Activated CD4-positive, alpha-beta memory T cell treated with anti-CD3 and anti-CD28 coated beads, Interleukin-2, amount 10 ng/mL, durations not matched to agents 7 days and 5 days (primary cell): Measurements from ENCODE around the gene STOM. TPM values are rescaled to one million over a fixed set of nuclear protein-coding genes. Genes with fewer than 3 reads are reported as not detected.

Source experiments
- CTCF ChIA-PET: fragments of 350-600 bp; sonication (Branson Sonifier 250); formaldehyde crosslinking; loops from one replicate; lab custom pipeline; 2021; ENCODE audit warnings: antibody characterized with exemption, inconsistent platforms; lab: Charles Lee
- POLR2A ChIA-PET: fragments of 350-600 bp; sonication (Branson Sonifier 250); formaldehyde crosslinking; loops from one replicate; lab custom pipeline; 2021; ENCODE audit warnings: antibody characterized with exemption; lab: Charles Lee
- DNase-seq: peaks from one replicate; pipeline ENCODE4 v3.0.0-alpha.2; 2020
- H3K27ac Mint-ChIP-seq: one replicate; pipeline ENCODE4 v1.8.0; 2021; ENCODE audit warnings: mild to moderate bottlenecking, mixed read lengths
- H3K27me3 Mint-ChIP-seq: one replicate; pipeline ENCODE4 v1.8.0; 2021; ENCODE audit warnings: mixed read lengths
- H3K36me3 Mint-ChIP-seq: one replicate; pipeline ENCODE4 v1.8.0; 2021; ENCODE audit warnings: low read depth, mixed read lengths
- H3K4me1 Mint-ChIP-seq: one replicate; pipeline ENCODE4 v1.8.0; 2021; ENCODE audit warnings: mixed read lengths
- H3K4me3 Mint-ChIP-seq: one replicate; pipeline ENCODE4 v1.8.0; 2021; ENCODE audit warnings: mild to moderate bottlenecking, mixed read lengths
- H3K9me3 Mint-ChIP-seq: one replicate; pipeline ENCODE4 v1.8.0; 2021; ENCODE audit warnings: mixed read lengths
- total RNA-seq, 2 experiments: library from RNA; stranded (reverse); gene quantifications; one replicate each; pipeline ENCODE4 v1.2.3, GENCODE V29; 2021

STOM gene
- total RNA-seq, 2 experiments from 2014 or later, result 101 to 104 TPM

DNA sequence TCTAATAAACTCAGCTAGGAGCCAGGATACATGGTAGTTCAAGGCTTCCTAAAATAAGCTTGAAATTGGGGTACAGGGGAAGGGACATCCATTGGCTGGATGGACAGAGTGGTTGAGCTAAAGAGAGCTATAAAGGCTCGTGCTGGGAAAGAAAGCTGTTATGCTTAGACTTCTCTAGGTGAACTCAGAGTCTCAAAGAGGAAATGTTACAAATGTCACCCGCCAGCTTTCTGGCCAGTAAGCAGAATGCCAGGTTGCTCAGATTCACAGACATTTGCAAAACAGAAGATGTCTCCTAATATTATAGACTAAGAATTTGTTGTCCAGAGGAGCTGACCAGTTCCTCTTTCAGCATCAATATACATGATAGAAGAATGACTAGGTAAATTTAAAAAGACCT is 30.6 kb downstream of the STOM start:
- ChIA-PET CTCF (interaction anchor here (1.0 to 5.0 kb wide), 3 partner anchors 19 to 59 kb away, joined by 3 to 34 read pairs (median 4); no protein-coding TSS in a partner anchor), POLR2A (interaction anchor here (1.1 kb wide), 1 partner anchor 30 kb away, joined by 3 read pairs; no protein-coding TSS in a partner anchor)
- no peaks in the 10 kb centered on the region for H3K9me3 Mint-ChIP-seq
- H3K36me3 Mint-ChIP-seq, result peaks cover 52% of the 10 kb centered on the region
- H3K4me1 Mint-ChIP-seq, result peaks cover 18% of the 10 kb centered on the region
- no peak for DNase-seq
- no peaks in the 10 kb centered on the region for H3K27me3 Mint-ChIP-seq
- H3K27ac Mint-ChIP-seq, result no peak overlapping the region
- H3K4me3 Mint-ChIP-seq, result no peak overlapping the region

DNA sequence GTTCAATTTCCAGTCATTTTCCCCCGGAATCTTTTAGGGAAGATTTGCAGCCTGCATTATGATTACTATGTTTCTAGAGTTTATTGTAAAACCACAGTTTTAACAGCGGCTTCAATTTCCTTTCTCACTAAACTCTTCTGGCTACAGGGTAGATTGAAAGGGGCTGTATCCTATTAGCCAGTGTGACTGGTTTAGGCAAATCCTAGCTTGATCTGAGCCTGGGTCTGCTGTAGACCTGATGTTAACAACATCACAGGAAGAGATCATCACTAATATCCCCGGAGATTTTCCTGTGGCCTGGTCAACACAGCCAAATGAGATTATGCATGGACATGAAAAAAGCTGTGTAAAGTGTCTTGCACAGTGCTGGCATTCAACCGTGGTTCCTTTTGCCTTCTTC is 33.4 kb downstream of the STOM start:
- H3K4me1 Mint-ChIP-seq, result peaks cover 10% of the 10 kb centered on the region
- H3K36me3 Mint-ChIP-seq, result peaks cover 38% of the 10 kb centered on the region
- H3K27ac Mint-ChIP-seq, result no peak overlapping the region
- CTCF ChIA-PET, result interaction anchor here (1.3 kb wide), 1 partner anchor 17 kb away, joined by 4 read pairs; no protein-coding TSS in a partner anchor
- no peak overlapping the region for H3K4me3 Mint-ChIP-seq
- DNase-seq, result no peak
- no peaks in the 10 kb centered on the region for H3K27me3 Mint-ChIP-seq
- POLR2A ChIA-PET, result interaction anchor here (1.6 kb wide), 1 partner anchor 18 kb away, joined by 6 read pairs; no protein-coding TSS in a partner anchor
- H3K9me3 Mint-ChIP-seq, result no peaks in the 10 kb centered on the region

DNA sequence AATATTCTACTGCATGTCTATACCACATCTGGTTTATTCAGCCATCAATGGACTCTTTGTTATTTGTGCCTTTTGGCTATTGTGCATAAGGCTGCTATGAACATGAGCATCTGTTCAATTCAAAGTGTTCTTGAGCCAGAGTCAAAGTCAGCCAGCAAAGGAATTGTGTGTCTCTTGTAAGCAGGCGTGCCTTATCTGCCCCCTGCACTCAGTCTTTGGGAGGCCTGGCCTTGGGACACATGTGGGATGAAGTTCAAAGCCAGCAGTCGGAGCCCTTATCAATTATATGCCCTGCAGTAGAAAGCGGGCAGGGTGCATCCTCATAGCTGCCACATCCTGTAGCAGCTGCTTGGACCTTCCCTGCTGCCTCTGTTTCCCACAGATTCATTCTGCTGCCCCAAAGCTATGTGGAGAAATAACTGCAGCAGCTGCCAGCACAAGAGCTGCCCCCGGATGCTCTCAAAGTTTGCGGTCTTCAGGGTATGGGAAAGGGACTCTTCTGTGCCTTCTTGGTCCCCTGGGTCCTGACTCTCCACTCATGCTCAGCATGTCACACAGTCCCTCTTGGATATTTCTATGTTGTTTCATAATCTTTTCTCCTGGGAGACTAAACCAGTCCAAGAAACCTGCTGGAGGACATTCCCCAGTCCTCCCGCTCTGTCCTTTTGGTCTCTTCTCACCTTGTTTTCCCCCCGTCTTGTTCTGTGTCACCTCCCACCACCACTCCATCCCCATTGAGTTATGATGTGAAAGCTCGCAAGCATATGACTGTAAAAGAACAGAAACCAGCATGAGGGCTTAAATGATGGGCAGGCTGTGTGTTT is 35.9 kb downstream of the STOM start:
- ChIA-PET CTCF (interaction anchor here (1.3 kb wide), 1 partner anchor 14 kb away, joined by 5 read pairs; no protein-coding TSS in a partner anchor), POLR2A (no interaction called here)
- Mint-ChIP-seq H3K9me3 (no peaks in the 10 kb centered on the region), H3K27ac (no peak overlapping the region), H3K27me3 (no peaks in the 10 kb centered on the region), H3K36me3 (peaks cover 27% of the 10 kb centered on the region), H3K4me1 (no peaks in the 10 kb centered on the region), H3K4me3 (no peak overlapping the region)
- DNase-seq, result no peak

DNA sequence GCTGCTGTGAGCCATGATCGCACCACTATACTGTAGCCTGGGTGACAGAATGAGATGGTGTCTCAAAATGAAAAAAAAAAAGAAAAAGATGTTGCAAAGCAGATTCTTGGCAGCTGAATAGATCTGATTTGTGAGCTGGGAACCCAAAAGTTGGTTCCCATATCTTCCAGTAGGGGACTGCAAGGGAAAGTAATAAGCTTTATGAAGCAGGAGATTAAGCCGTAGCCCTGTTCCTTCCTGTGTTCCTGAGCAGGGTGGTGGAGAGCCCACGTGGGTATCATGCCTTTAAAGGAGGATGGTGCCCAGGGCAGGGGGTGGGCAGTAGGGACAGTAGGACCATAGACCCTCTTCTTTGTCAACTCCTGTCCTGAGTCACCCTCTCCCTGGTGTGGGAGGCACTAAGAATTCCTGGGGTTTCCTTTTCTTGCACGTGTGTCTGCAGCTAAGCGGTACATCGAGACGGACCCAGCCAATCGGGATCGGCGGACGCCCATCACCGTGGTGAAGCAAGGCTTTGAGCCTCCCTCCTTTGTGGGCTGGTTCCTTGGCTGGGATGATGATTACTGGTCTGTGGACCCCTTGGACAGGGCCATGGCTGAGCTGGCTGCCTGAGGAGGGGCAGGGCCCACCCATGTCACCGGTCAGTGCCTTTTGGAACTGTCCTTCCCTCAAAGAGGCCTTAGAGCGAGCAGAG is 37.9 kb downstream of the STOM start:
- H3K36me3 Mint-ChIP-seq, result peaks cover 18% of the 10 kb centered on the region
- POLR2A ChIA-PET, result interaction anchor here (1.0 kb wide), 1 partner anchor 11 kb away, joined by 3 read pairs; no protein-coding TSS in a partner anchor
- H3K4me3 Mint-ChIP-seq, result no peak overlapping the region
- H3K27ac Mint-ChIP-seq, result no peak overlapping the region
- no peak for DNase-seq
- CTCF ChIA-PET, result interaction anchor here (1.4 kb wide), 2 partner anchors 13 to 18 kb away, joined by 3 read pairs; no protein-coding TSS in a partner anchor
- H3K9me3 Mint-ChIP-seq, result no peaks in the 10 kb centered on the region
- H3K4me1 Mint-ChIP-seq, result no peaks in the 10 kb centered on the region
- no peaks in the 10 kb centered on the region for H3K27me3 Mint-ChIP-seq

DNA sequence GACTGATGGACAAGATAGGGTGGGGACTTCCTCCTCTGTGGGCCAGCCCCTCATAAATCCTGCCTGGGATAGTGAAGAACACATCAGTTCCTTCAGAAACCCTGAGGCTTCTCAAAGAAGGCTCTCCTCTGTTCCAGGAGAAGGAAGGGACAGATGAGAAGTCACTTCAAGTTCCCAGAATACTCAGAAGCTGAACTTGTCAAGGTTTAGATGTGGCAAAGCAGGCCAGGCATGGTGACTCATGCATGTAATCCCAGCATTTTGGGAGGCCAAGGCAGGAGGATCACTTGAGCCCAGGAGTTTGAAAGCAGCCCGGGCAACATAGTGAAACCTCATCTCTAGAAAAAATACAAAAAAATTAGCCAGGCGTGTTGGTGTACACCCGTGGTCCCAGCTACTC is 38.5 kb downstream of the STOM start:
- H3K9me3 Mint-ChIP-seq, result no peaks in the 10 kb centered on the region
- H3K4me1 Mint-ChIP-seq, result no peaks in the 10 kb centered on the region
- H3K27me3 Mint-ChIP-seq, result no peaks in the 10 kb centered on the region
- H3K27ac Mint-ChIP-seq, result no peak overlapping the region
- no peak overlapping the region for H3K4me3 Mint-ChIP-seq
- H3K36me3 Mint-ChIP-seq, result peaks cover 12% of the 10 kb centered on the region
- ChIA-PET POLR2A (no interaction called here), CTCF (interaction anchor here (1.4 kb wide), 2 partner anchors 12 to 19 kb away, joined by 3 read pairs; no protein-coding TSS in a partner anchor)
- no peak for DNase-seq

DNA sequence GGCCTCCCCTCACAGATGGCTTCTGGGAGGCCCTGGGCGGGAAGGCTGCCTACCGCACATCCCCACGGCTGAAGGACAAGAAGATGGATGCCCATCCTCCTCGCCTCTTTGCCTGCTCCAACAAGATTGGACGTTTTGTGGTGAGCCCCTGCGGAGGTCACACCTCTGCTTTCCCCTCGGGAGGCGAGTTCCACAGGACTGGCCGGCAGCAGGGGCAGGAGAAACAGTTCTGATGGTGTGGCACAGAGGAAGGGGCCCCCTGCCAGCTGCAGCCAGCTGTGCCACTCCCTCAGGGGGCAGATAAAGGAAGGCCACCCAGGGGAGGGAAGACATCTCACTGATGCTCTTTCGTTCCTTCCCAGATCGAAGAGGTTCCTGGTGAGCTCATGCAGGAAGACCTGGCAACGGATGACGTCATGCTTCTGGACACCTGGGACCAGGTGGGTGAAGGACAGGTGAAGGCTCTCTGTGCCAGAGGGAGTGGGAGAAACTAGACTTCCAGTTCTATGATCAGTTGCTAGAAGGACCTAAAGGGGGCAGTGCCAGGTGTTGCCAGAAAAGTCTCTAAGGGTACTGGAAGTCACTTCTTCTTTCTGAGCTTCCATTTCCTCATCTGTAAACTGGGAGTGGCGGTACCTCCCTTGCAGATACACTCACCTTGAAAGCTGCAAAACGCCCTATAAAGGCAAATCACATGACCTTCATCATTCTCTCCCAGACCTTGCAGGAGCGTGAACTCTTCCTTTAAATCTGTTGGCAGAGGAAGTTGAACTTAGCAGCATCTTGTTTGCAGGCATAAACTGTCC is 41.0 kb downstream of the STOM start:
- DNase-seq, result no peak
- CTCF ChIA-PET, result interaction anchor here (2.2 kb wide), 1 partner anchor 9 kb away, joined by 14 read pairs; no protein-coding TSS in a partner anchor
- Mint-ChIP-seq H3K36me3 (peaks cover 7% of the 10 kb centered on the region), H3K27ac (no peak overlapping the region), H3K4me1 (peaks cover 10% of the 10 kb centered on the region), H3K27me3 (no peaks in the 10 kb centered on the region), H3K9me3 (no peaks in the 10 kb centered on the region), H3K4me3 (no peak overlapping the region)
- POLR2A ChIA-PET, result no interaction called here

DNA sequence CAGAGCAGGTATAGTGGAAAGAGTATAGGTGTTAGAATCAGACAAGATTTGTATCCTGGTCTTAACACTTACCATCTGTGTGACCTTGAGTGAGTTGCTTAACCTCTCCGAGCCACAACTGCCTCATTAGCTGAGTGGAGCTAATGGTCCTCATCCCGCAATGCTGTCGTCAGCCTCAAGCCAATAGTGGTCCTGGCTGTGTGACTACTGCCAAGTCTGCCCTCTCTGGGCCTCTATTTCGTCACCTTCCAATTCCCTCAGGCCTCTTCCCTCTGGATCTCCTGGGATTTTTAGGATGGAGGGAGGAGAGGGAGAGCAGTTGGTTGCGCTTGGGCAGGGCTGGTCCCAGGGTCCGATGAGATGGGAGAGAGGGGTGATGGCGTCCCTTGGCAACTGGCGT is 41.6 kb downstream of the STOM start:
- Mint-ChIP-seq H3K27me3 (no peaks in the 10 kb centered on the region), H3K9me3 (no peaks in the 10 kb centered on the region), H3K27ac (no peak overlapping the region), H3K36me3 (peaks cover 7% of the 10 kb centered on the region), H3K4me3 (no peak overlapping the region), H3K4me1 (peaks cover 12% of the 10 kb centered on the region)
- POLR2A ChIA-PET, result no interaction called here
- CTCF ChIA-PET, result interaction anchor here (1.9 to 2.2 kb wide), 2 partner anchors 8 to 71 kb away, joined by 4 to 14 read pairs; no protein-coding TSS in a partner anchor
- no peak for DNase-seq

DNA sequence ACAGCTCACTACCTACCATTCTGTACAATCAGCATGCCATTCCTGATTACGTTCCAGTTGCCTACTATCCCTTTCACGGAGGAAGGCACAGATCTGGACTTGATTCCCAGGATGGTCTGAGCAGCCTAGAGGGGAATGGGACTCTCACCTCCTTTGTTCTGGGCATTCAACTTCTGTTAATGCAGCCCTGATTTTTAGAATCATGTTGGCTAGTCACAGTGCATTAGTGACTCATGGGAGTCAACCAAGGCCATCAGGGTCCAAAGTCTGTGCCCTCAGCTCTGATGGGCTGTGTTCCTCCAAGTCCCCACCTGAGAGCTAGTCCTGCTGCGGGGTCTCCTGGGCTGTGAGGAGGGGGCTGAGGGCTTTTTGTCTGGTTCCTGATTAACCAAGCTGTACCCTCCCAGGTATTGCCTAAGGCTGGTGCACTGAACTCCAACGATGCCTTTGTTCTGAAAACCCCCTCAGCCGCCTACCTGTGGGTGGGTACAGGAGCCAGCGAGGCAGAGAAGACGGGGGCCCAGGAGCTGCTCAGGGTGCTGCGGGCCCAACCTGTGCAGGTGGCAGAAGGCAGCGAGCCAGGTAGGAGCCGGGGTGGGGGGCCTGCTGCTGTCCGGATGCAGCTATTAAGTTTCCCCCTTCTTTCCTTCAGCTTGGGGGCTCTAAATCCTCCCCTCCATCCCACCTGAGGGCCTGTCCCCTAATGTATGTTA is 43.0 kb downstream of the STOM start:
- Mint-ChIP-seq H3K9me3 (no peaks in the 10 kb centered on the region), H3K36me3 (peaks cover 7% of the 10 kb centered on the region), H3K27me3 (no peaks in the 10 kb centered on the region), H3K4me1 (peaks cover 17% of the 10 kb centered on the region), H3K27ac (no peak overlapping the region), H3K4me3 (no peak overlapping the region)
- CTCF ChIA-PET, result interaction anchor here (1.9 kb wide), 1 partner anchor 73 kb away, joined by 4 read pairs; no protein-coding TSS in a partner anchor
- POLR2A ChIA-PET, result interaction anchor here (1.0 kb wide), 1 partner anchor 44 kb away, joined by 3 read pairs; no protein-coding TSS in a partner anchor
- DNase-seq, result no peak

DNA sequence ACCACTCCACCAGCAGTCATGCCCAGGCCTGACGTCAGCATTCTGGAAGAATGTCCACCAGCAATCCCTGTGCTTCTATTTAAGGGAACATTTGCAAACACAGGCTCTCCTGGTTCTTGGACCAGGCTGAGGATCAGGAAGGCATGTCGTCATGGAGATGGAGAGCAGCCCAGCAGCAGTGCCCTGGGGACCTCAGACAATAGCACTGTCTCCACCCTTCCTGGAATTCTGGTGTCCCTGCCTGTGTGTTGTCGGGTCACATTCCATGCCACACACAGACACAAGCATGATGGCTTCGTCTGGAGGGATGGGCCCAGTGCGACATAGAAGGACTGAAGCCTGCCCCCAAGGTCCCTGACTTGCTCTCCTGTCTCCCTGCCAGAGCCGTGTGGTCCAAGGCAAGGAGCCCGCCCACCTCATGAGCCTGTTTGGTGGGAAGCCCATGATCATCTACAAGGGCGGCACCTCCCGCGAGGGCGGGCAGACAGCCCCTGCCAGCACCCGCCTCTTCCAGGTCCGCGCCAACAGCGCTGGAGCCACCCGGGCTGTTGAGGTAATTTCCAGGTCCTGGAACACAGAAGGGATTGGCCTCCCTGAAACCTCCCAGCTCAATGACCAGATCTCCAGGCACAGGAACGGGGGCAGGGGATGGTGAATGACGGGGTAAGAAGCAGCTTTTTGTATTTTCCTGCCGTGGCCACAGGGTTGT is 43.8 kb downstream of the STOM start:
- Mint-ChIP-seq H3K9me3 (no peaks in the 10 kb centered on the region), H3K4me1 (peaks cover 23% of the 10 kb centered on the region), H3K4me3 (no peak overlapping the region), H3K36me3 (peaks cover 7% of the 10 kb centered on the region), H3K27ac (no peak overlapping the region), H3K27me3 (no peaks in the 10 kb centered on the region)
- ChIA-PET CTCF (no interaction called here), POLR2A (no interaction called here)
- DNase-seq, result no peak

DNA sequence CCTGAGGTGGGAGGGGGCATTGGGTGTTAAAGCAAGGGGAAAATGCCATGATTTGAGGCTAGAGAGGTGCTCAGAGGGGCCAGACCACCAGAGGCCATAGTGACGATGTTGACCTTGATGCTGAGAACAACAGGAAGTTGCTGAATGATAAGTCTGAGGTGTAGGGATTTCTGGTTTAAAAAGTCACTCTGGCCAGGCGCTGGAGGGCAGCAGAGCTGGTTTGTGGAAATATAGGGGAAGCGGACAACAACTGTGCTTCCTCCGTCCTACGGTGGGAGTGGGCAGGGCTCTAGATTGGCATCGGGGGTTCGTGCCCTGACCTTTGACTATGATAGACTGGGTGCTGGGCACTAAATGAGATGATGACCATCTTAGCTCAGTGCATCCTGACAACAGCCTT is 44.7 kb downstream of the STOM start:
- H3K9me3 Mint-ChIP-seq, result no peaks in the 10 kb centered on the region
- CTCF ChIA-PET, result no interaction called here
- no peak for DNase-seq
- no peaks in the 10 kb centered on the region for H3K27me3 Mint-ChIP-seq
- POLR2A ChIA-PET, result no interaction called here
- peaks cover 31% of the 10 kb centered on the region for H3K4me1 Mint-ChIP-seq
- H3K27ac Mint-ChIP-seq, result no peak overlapping the region
- no peak overlapping the region for H3K4me3 Mint-ChIP-seq
- peaks cover 4% of the 10 kb centered on the region for H3K36me3 Mint-ChIP-seq

DNA sequence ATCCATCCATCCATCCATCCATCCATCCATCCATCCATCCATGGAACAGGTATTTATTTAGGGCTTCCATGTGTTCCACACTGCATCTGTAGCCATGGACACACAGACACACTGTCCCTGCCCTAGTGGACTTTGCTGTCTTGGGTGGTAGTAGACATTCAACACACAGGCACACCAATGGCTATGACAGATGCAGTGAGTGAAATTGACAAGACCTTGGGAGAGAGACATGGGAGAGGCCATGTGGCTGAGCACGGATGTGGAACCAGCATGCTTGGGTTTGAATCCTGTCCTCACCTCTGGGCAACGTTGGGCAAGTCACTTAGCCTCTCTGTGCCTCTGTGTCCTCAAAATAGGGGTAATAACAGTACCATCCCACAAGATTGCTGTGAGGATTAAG is 45.3 kb downstream of the STOM start:
- H3K27me3 Mint-ChIP-seq, result no peaks in the 10 kb centered on the region
- no peak overlapping the region for H3K27ac Mint-ChIP-seq
- peaks cover 4% of the 10 kb centered on the region for H3K36me3 Mint-ChIP-seq
- DNase-seq, result no peak
- ChIA-PET CTCF (no interaction called here), POLR2A (no interaction called here)
- peaks cover 36% of the 10 kb centered on the region for H3K4me1 Mint-ChIP-seq
- no peak overlapping the region for H3K4me3 Mint-ChIP-seq
- no peaks in the 10 kb centered on the region for H3K9me3 Mint-ChIP-seq
